HepG2 (cell line): Measurements from ENCODE around the gene CCDC9B. TPM values are rescaled to one million over a fixed set of nuclear protein-coding genes. Genes with fewer than 3 reads are reported as not detected.

Experiments used
- ATAC-seq: fragments of 200-7000 bp; cut with Tn5 transposase; 3 replicates; pipeline ENCODE4 v1.9.1; 2020; ENCODE audit warnings: mild to moderate bottlenecking, moderate library complexity
- BruUV-seq: library from RNA; stranded (reverse); fragments of 400-500 nt; replicated peaks from 2 replicates; lab custom pipeline; 2021; lab: Mats Ljungman, UMichigan
- CTCF ChIA-PET: fragments of 300-600 bp; formaldehyde crosslinking; extraction: SDS; loops from one replicate; lab custom pipeline; 2021; ENCODE audit warnings: low total read pairs, inconsistent platforms, low intra/inter-chr PET ratio; lab: Yijun Ruan, JAX
- POLR2A ChIA-PET: fragments of 350-600 bp; sonication (Branson Sonifier 250); formaldehyde crosslinking; loops from one replicate; lab custom pipeline; 2020; ENCODE audit warnings: antibody characterized with exemption, inconsistent platforms; lab: Yijun Ruan, JAX
- DNase-seq: peaks from one replicate; pipeline ENCODE4 v3.0.0-alpha.2; 2015; ENCODE audit warnings: low spot score
- FAIRE-seq: peaks from 3 replicates; lab custom pipeline; 2011; peaks lifted over from hg19 to GRCh38; lab: Jason Lieb, UNC
- H2AFZ ChIP-seq: one replicate; pipeline ENCODE4 v1.6.1; 2011; ENCODE audit warnings: low read length, inconsistent platforms
- H3K27ac ChIP-seq: fragments of 300-600 bp; 3 replicates; pipeline ENCODE4 v1.8.0; 2011; ENCODE audit warnings: mixed run types, mild to moderate bottlenecking, mixed read lengths, low read length, inconsistent platforms; ENCODE audit not compliant: insufficient read depth; ENCODE audit errors: extremely low read length
- H3K27me3 ChIP-seq, 2 experiments: fragments of 200-600 bp in 1 of 2; 2 replicates in 1 of 2; 3 replicates in 1 of 2; pipeline versions ENCODE4 v1.6.0 to v1.8.0; 2011; ENCODE audit warnings: low read length in 2 of 2, mild to moderate bottlenecking in 2 of 2, moderate library complexity in 2 of 2, inconsistent platforms in 1 of 2; ENCODE audit not compliant: insufficient read depth in 2 of 2, control insufficient read depth in 1 of 2
- H3K36me3 ChIP-seq, 2 experiments: fragments of 200-600 bp in 1 of 2; replicated peaks in 1 of 2; 2 replicates in 1 of 2; 3 replicates in 1 of 2; pipeline versions ENCODE4 v1.5.1 to v1.8.0; 2011; ENCODE audit warnings: low read length in 2 of 2, inconsistent platforms in 1 of 2; ENCODE audit not compliant: insufficient read depth in 2 of 2, control insufficient read depth in 1 of 2
- H3K4me1 ChIP-seq: 2 replicates; pipeline ENCODE4 v1.5.1; 2012; ENCODE audit warnings: low read length, inconsistent platforms; ENCODE audit not compliant: insufficient read depth
- H3K4me2 ChIP-seq: 2 replicates; pipeline ENCODE4 v1.6.0; 2011; ENCODE audit warnings: low read depth, low read length, inconsistent platforms
- H3K4me3 ChIP-seq, 3 experiments: fragments of 200-600 bp in 1 of 3; sonication (generic), shearing (Covaris generic) in 1 of 3; replicated peaks in 1 of 3; 2 replicates each; pipeline ENCODE4 v1.5.1; 2011 to 2016; ENCODE audit warnings: low read length in 3 of 3, inconsistent platforms in 2 of 3, low read depth in 2 of 3, mild to moderate bottlenecking in 2 of 3, control low read depth in 1 of 3, mixed read lengths in 1 of 3; ENCODE audit not compliant: insufficient read depth in 1 of 3
- H3K79me2 ChIP-seq: one replicate; pipeline ENCODE4 v1.6.1; 2011; ENCODE audit warnings: low read length, inconsistent platforms; ENCODE audit not compliant: insufficient read depth
- H3K9ac ChIP-seq: 2 replicates; pipeline ENCODE4 v1.6.0; 2011; ENCODE audit warnings: mild to moderate bottlenecking, low read depth, low read length, inconsistent platforms; ENCODE audit not compliant: insufficient read depth
- H3K9me3 ChIP-seq: 2 replicates; pipeline ENCODE4 v1.5.1; 2012; ENCODE audit warnings: mild to moderate bottlenecking, low read length
- H4K20me1 ChIP-seq: 2 replicates; pipeline ENCODE4 v1.6.0; 2011; ENCODE audit warnings: inconsistent platforms, mild to moderate bottlenecking, low read length, moderate library complexity; ENCODE audit not compliant: insufficient read depth
- ATF2 ChIP-seq: sonication (generic); formaldehyde crosslinking; IDR thresholded peaks from 2 replicates; pipeline ENCODE4 v1.4.0; 2020; ENCODE audit warnings: missing genetic modification reagents
- ELF3 ChIP-seq: IDR thresholded peaks from 2 replicates; pipeline ENCODE4 v1.6.1; 2016; ENCODE audit warnings: missing genetic modification reagents, missing compliant biosample characterization
- IKZF1 ChIP-seq: fragments of 450-650 bp; IDR thresholded peaks from 2 replicates; pipeline ENCODE4 v1.7.1; 2016
- POLR2G ChIP-seq: fragments of 200-400 bp; formaldehyde crosslinking; IDR thresholded peaks from 2 replicates; pipeline ENCODE4 v1.6.1; 2018; ENCODE audit warnings: mild to moderate bottlenecking, low read depth, low read length, moderate library complexity
- SNAPC2 ChIP-seq: sonication (generic); formaldehyde crosslinking; IDR thresholded peaks from 2 replicates; pipeline ENCODE4 v1.8.1; 2022; ENCODE audit warnings: mild to moderate bottlenecking, missing genetic modification reagents
- SOX6 ChIP-seq, 2 experiments: fragments of 450-650 bp in 1 of 2; sonication (generic) in 1 of 2; formaldehyde crosslinking in 1 of 2; IDR thresholded peaks; 2 replicates each; pipeline versions ENCODE4 v1.4.0 to v1.6.1; 2017 to 2020; ENCODE audit warnings: antibody characterized with exemption in 1 of 2, mild to moderate bottlenecking in 1 of 2, missing genetic modification reagents in 1 of 2
- SYNCRIP ChIP-seq: fragments of 200-400 bp; formaldehyde crosslinking; IDR thresholded peaks from 2 replicates; pipeline ENCODE4 v1.6.1; 2018; ENCODE audit warnings: mild to moderate bottlenecking, low read depth, low read length; ENCODE audit not compliant: insufficient read depth
- ZBTB20 ChIP-seq: sonication (generic); formaldehyde crosslinking; IDR thresholded peaks from 2 replicates; pipeline ENCODE4 v1.8.1; 2023; ENCODE audit warnings: missing genetic modification reagents, low read depth, mild to moderate bottlenecking, borderline replicate concordance
- ZFP36 ChIP-seq: fragments of 150-350 bp; IDR thresholded peaks from 2 replicates; pipeline ENCODE4 v1.6.1; 2018; ENCODE audit warnings: borderline replicate concordance, low read length, low read depth; ENCODE audit not compliant: partially characterized antibody
- ZNF253 ChIP-seq: sonication (generic); formaldehyde crosslinking; IDR thresholded peaks from 2 replicates; pipeline ENCODE4 v1.8.0; 2022; ENCODE audit warnings: mild to moderate bottlenecking, missing genetic modification reagents, borderline replicate concordance
- ZNF263 ChIP-seq: sonication (generic); formaldehyde crosslinking; IDR thresholded peaks from 2 replicates; pipeline ENCODE4 v1.4.0; 2020; ENCODE audit warnings: missing genetic modification reagents
- ZNF264 ChIP-seq: sonication (generic); formaldehyde crosslinking; IDR thresholded peaks from 2 replicates; pipeline ENCODE4 v1.4.0; 2020; ENCODE audit warnings: missing genetic modification reagents
- ZNF431 ChIP-seq: sonication (generic); formaldehyde crosslinking; IDR thresholded peaks from 2 replicates; pipeline ENCODE4 v1.9.0; 2022; ENCODE audit warnings: missing genetic modification reagents, low read depth, mild to moderate bottlenecking, borderline replicate concordance
- ZNF589 ChIP-seq: sonication (generic); formaldehyde crosslinking; conservative IDR thresholded peaks from 2 replicates; pipeline ENCODE4 v1.8.0; 2022; ENCODE audit warnings: mild to moderate bottlenecking, moderate library complexity, missing genetic modification reagents
- ZNF776 ChIP-seq: sonication (generic); formaldehyde crosslinking; IDR thresholded peaks from 2 replicates; pipeline ENCODE4 v1.4.0; 2020; ENCODE audit warnings: mild to moderate bottlenecking, missing genetic modification reagents
- WGBS: methylation state at CpG from one replicate; pipeline ENCODE4 v1.1.6; 2017; ENCODE audit warnings: low lambda C conversion rate; 5-methylcytosine and 5-hydroxymethylcytosine counted together
- in situ Hi-C: cut with HindIII; loops from 2 replicates; pipeline ENCODE4 v1.10.0; 2017; ENCODE audit warnings: low pct_unique_long_range_greater_than_20kb; ENCODE audit not compliant: extremely low pct_ligation_motif_present
- intact Hi-C: fragments of 100-400 bp; cut with micrococcal nuclease; formaldehyde crosslinking; loops from one replicate; pipeline ENCODE4 v1.10.0; 2022; ENCODE audit not compliant: unreplicated experiment
- polyA plus RNA-seq, 8 experiments: library from polyadenylated mRNA; depleted of rRNA in 3 of 8; stranded (reverse) in 7 of 8; unstranded in 1 of 8; fragments of >200 nt; fragmentation: Illumina TruSeq in 4 of 8; extraction: Trizol in 4 of 8; gene quantifications; 2 replicates each; pipeline versions ENCODE4 v1.2.1 to v1.2.3, GENCODE V29; 2011 to 2016; ENCODE audit warnings: low read depth in 4 of 8, missing spikeins in 1 of 8, mixed read lengths in 1 of 8; ENCODE audit not compliant: insufficient read depth in 1 of 8
- total RNA-seq, 5 experiments: library from RNA; depleted of rRNA; stranded (reverse); fragments of >200 nt; fragmentation: Illumina TruSeq; extraction: Trizol; gene quantifications; 2 replicates each; pipeline ENCODE4 v1.2.3, GENCODE V29; 2016; ENCODE audit warnings: low read depth in 1 of 5
- TF ChIP-seq, protein P1 (sequence below): sonication (generic); formaldehyde crosslinking; IDR thresholded peaks from 2 replicates; pipeline ENCODE4 v1.4.0; 2020; ENCODE audit warnings: mild to moderate bottlenecking, missing genetic modification reagents
- TF ChIP-seq, protein P2 (sequence below): sonication (generic); formaldehyde crosslinking; IDR thresholded peaks from 2 replicates; pipeline ENCODE4 v1.5.0; 2020; ENCODE audit warnings: mild to moderate bottlenecking, low read depth, missing genetic modification reagents, borderline replicate concordance

The CCDC9B gene
- total and polyA plus RNA-seq, 2 of the 13 experiments (the other 11 are each of a cell fraction or from before 2014, with no cell fraction given), result 0.98 to 1.6 TPM

GRCh38 chr15:40327457-40327856, 13.3 kb downstream of the CCDC9B start:
- WGBS, result 88% methylated on average over 6 of the region's 6 CpGs
- H3K36me3 ChIP-seq, result no peaks in the 10 kb centered on the region
- BruUV-seq, result no TSS peak
- no peak overlapping the region for H3K4me2 ChIP-seq
- H4K20me1 ChIP-seq, result no peaks in the 10 kb centered on the region
- in situ Hi-C loops, result no loop called here
- no peak overlapping the region for H3K27ac ChIP-seq
- TF ChIP-seq ZNF253 (CRISPR knock-in tag) (no peak), ZNF264 (CRISPR knock-in tag) (no peak), IKZF1 (no peak), ATF2 (CRISPR knock-in tag) (no peak), ZNF431 (no peak), POLR2G (no peak), ZFP36 (no peak), SNAPC2 (no peak), SYNCRIP (no peak), SOX6 (IDR thresholded peaks at IDR 0.05) (no peak), SOX6 (CRISPR knock-in tag; IDR thresholded peaks at IDR 0.05) (no peak), ELF3 (CRISPR knock-in tag) (no peak), ZBTB20 (CRISPR knock-in tag) (no peak), ZNF263 (CRISPR knock-in tag) (no peak), ZNF589 (no peak), ZNF776 (CRISPR knock-in tag) (no peak)
- TF ChIP-seq, protein P1, sequence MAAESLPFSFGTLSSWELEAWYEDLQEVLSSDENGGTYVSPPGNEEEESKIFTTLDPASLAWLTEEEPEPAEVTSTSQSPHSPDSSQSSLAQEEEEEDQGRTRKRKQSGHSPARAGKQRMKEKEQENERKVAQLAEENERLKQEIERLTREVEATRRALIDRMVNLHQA, result no peak
- TF ChIP-seq, protein P2, sequence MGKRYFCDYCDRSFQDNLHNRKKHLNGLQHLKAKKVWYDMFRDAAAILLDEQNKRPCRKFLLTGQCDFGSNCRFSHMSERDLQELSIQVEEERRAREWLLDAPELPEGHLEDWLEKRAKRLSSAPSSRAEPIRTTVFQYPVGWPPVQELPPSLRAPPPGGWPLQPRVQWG (CRISPR knock-in tag), result no peak
- no peaks in the 10 kb centered on the region for H3K9me3 ChIP-seq
- peaks cover 31% of the 10 kb centered on the region for H3K4me1 ChIP-seq
- POLR2A ChIA-PET, result interaction anchor here (3.3 kb wide), 1 partner anchor 12 kb away, joined by 21 read pairs; the partner anchor contains the start of gene CCDC9B
- intact Hi-C loops, result no loop called here
- no peak overlapping the region for H2AFZ ChIP-seq
- H3K9ac ChIP-seq, result no peak overlapping the region
- DNase-seq (no peak), FAIRE-seq (no peak), ATAC-seq (no peak)
- H3K79me2 ChIP-seq, result no peaks in the 10 kb centered on the region
- H3K27me3 ChIP-seq, result peaks cover 0 to 1% of the 10 kb centered on the region in 2 experiments; a peak in 1 of 5 replicates
- CTCF ChIA-PET, result no interaction called here
- H3K4me3 ChIP-seq, result no peak overlapping the region
